ENCODE results near the gene NOP14.

GRCh38 chr4:2932321-2932950, 30.8 kb downstream of the NOP14 start:
- TF ChIP-seq POLR2AphosphoS5 (IDR thresholded peaks at IDR 0.05; ENCODE audit: low read depth, low read length) (no peak), POLR2A (IDR thresholded peaks at IDR 0.05; ENCODE audit: low read depth, low read length) (no peak)

Measured in GM12892 (cell line).